IMR-90 (cell line): Measurements from ENCODE around the gene PTH1R. TPM values are rescaled to one million over a fixed set of nuclear protein-coding genes. Genes with fewer than 3 reads are reported as not detected.
"Not testable (repeated sequence)": the region's sequence is repeated elsewhere in the genome, so short reads cannot be mapped to it uniquely, and the experiment has no call there.

Experiments
- ATAC-seq: fragments of 200-7000 bp; cut with Tn5 transposase; 2 replicates; pipeline ENCODE4 v1.9.1; 2020; ENCODE audit warnings: low read depth, mild to moderate bottlenecking, moderate library complexity
- BruUV-seq: library from RNA; stranded (reverse); fragments of 400-500 nt; replicated peaks from 2 replicates; lab custom pipeline; 2021; lab: Mats Ljungman, UMichigan
- CTCF ChIA-PET: fragments of 300-600 bp; formaldehyde crosslinking; extraction: SDS; loops from one replicate; lab custom pipeline; 2021; ENCODE audit warnings: antibody characterized with exemption; lab: Yijun Ruan, JAX
- POLR2A ChIA-PET: fragments of 300-600 bp; sonication (Branson Sonifier 250); formaldehyde crosslinking; loops from one replicate; lab custom pipeline; 2022; ENCODE audit warnings: antibody characterized with exemption; ENCODE audit not compliant: unreplicated experiment; lab: Charles Lee
- DNase-seq: peaks from one replicate; pipeline ENCODE4 v3.0.0; 2013
- H2AFZ ChIP-seq: replicated peaks from 2 replicates; pipeline ENCODE3; 2013; ENCODE audit warnings: low read length, mild to moderate bottlenecking; ENCODE audit not compliant: poor library complexity
- H2AK5ac ChIP-seq: 2 replicates; pipeline ENCODE4 v1.6.1; 2013; ENCODE audit warnings: low read depth, low read length, inconsistent platforms
- H2AK9ac ChIP-seq: replicated peaks from 2 replicates; pipeline ENCODE3; 2013; ENCODE audit warnings: mild to moderate bottlenecking, low read depth, low read length, moderate library complexity; ENCODE audit not compliant: poor library complexity
- H2BK120ac ChIP-seq: 2 replicates; pipeline ENCODE4 v1.6.1; 2013; ENCODE audit warnings: low read depth, low read length, inconsistent platforms
- H2BK15ac ChIP-seq: 3 replicates; pipeline ENCODE4 v1.6.1; 2013; ENCODE audit warnings: low read depth, low read length, inconsistent platforms
- H2BK20ac ChIP-seq: 2 replicates; pipeline ENCODE4 v1.6.1; 2013; ENCODE audit warnings: low read depth, mild to moderate bottlenecking, inconsistent platforms, low read length, moderate library complexity
- H2BK5ac ChIP-seq: 2 replicates; pipeline ENCODE4 v1.6.1; 2013; ENCODE audit warnings: mild to moderate bottlenecking, low read depth, low read length, inconsistent platforms; ENCODE audit not compliant: poor library complexity, severe bottlenecking
- H3K14ac ChIP-seq: replicated peaks from 2 replicates; pipeline ENCODE4 v1.6.1; 2013; ENCODE audit warnings: low read depth, low read length, inconsistent platforms
- H3K18ac ChIP-seq: 2 replicates; pipeline ENCODE4 v1.6.1; 2013; ENCODE audit warnings: low read depth, low read length, control low read depth
- H3K23ac ChIP-seq: 2 replicates; pipeline ENCODE4 v1.6.1; 2013; ENCODE audit warnings: low read depth, low read length, inconsistent platforms
- H3K27ac ChIP-seq: 2 replicates; pipeline ENCODE4 v1.5.1; 2013; ENCODE audit warnings: mild to moderate bottlenecking, control low read depth, low read length; ENCODE audit not compliant: insufficient read depth
- H3K27me3 ChIP-seq: 2 replicates; pipeline ENCODE4 v1.6.1; 2013; ENCODE audit warnings: low read length; ENCODE audit not compliant: control insufficient read depth, insufficient read depth
- H3K36me3 ChIP-seq: 2 replicates; pipeline ENCODE4 v1.6.1; 2013; ENCODE audit warnings: low read length, mixed read lengths; ENCODE audit not compliant: control insufficient read depth, insufficient read depth
- H3K4ac ChIP-seq: 2 replicates; pipeline ENCODE4 v1.6.1; 2013; ENCODE audit warnings: low read depth, low read length, inconsistent platforms
- H3K4me1 ChIP-seq: 2 replicates; pipeline ENCODE4 v1.6.1; 2013; ENCODE audit warnings: low read length, mixed read lengths; ENCODE audit not compliant: control insufficient read depth, insufficient read depth
- H3K4me2 ChIP-seq: 2 replicates; pipeline ENCODE4 v1.6.1; 2013; ENCODE audit warnings: low read depth, mild to moderate bottlenecking, control low read depth, low read length, moderate library complexity
- H3K4me3 ChIP-seq: 2 replicates; pipeline ENCODE4 v1.5.1; 2013; ENCODE audit warnings: low read depth, mild to moderate bottlenecking, control low read depth, low read length, moderate library complexity; ENCODE audit not compliant: insufficient read depth
- H3K56ac ChIP-seq: 2 replicates; pipeline ENCODE4 v1.6.1; 2013; ENCODE audit warnings: low read length, inconsistent platforms; ENCODE audit not compliant: insufficient read depth; ENCODE audit errors: extremely low read depth
- H3K79me1 ChIP-seq, 2 experiments: 2 replicates each; pipeline ENCODE4 v1.6.1; 2013; ENCODE audit warnings: low read length in 2 of 2, inconsistent platforms in 1 of 2, low read depth in 1 of 2
- H3K9ac ChIP-seq: 2 replicates; pipeline ENCODE4 v1.6.1; 2013; ENCODE audit warnings: low read depth, low read length, control low read depth
- H3K9me1 ChIP-seq: 2 replicates; pipeline ENCODE4 v1.6.1; 2013; ENCODE audit warnings: low read length, inconsistent platforms; ENCODE audit not compliant: insufficient read depth
- H3K9me3 ChIP-seq: 2 replicates; pipeline ENCODE4 v1.6.1; 2013; ENCODE audit warnings: low read length; ENCODE audit not compliant: control insufficient read depth, insufficient read depth
- H4K20me1 ChIP-seq: 2 replicates; pipeline ENCODE4 v1.6.1; 2013; ENCODE audit warnings: low read length, inconsistent platforms; ENCODE audit not compliant: insufficient read depth
- H4K5ac ChIP-seq: 2 replicates; pipeline ENCODE4 v1.6.1; 2013; ENCODE audit warnings: mild to moderate bottlenecking, low read depth, low read length, control low read depth
- H4K8ac ChIP-seq, 2 experiments: 2 replicates each; pipeline ENCODE4 v1.6.1; 2013; ENCODE audit warnings: low read depth in 2 of 2, low read length in 2 of 2, control low read depth in 1 of 2, inconsistent platforms in 1 of 2
- H4K91ac ChIP-seq: 2 replicates; pipeline ENCODE4 v1.6.1; 2013; ENCODE audit warnings: low read depth, low read length, inconsistent platforms; ENCODE audit not compliant: insufficient read depth
- WGBS, 2 experiments: methylation state at CpG; one replicate each; pipeline versions ENCODE4 v1.1.5 to v1.1.7; 2013; ENCODE audit warnings: missing lambda C conversion rate in 2 of 2; ENCODE audit not compliant: insufficient read length in 1 of 2; ENCODE audit errors: extremely low coverage in 2 of 2; 5-methylcytosine and 5-hydroxymethylcytosine counted together
- dilution Hi-C: fragments of 300-500 bp; cut with HindIII; formaldehyde crosslinking; loops from one replicate; pipeline ENCODE4 v1.14.3; 2018; ENCODE audit warnings: low sequenced_read_pairs; ENCODE audit not compliant: unreplicated experiment
- in situ Hi-C: fragments of 300-500 bp; cut with MboI; formaldehyde crosslinking; loops from 3 replicates; pipeline ENCODE4 v1.14.3; 2019; ENCODE audit warnings: low sequenced_read_pairs, inconsistent platforms, mixed read lengths
- intact Hi-C: fragments of 100-400 bp; cut with micrococcal nuclease; formaldehyde crosslinking; loops from 2 replicates; pipeline ENCODE4 v1.10.0; 2022
- polyA plus RNA-seq, 3 experiments: library from polyadenylated mRNA; depleted of rRNA; stranded (reverse); fragments of >200 nt; gene quantifications; 2 replicates each; pipeline ENCODE4 v1.2.3, GENCODE V29; 2012; ENCODE audit warnings: low replicate concordance in 1 of 3
- total RNA-seq: library from RNA; depleted of rRNA; stranded (reverse); fragments of >200 nt; gene quantifications from 2 replicates; pipeline ENCODE4 v1.2.3, GENCODE V29; 2012

Gene PTH1R
- total and polyA plus RNA-seq, 2 of the 4 experiments (the other 2 are of a cell fraction) = 0.15 to 0.18 TPM

DNA sequence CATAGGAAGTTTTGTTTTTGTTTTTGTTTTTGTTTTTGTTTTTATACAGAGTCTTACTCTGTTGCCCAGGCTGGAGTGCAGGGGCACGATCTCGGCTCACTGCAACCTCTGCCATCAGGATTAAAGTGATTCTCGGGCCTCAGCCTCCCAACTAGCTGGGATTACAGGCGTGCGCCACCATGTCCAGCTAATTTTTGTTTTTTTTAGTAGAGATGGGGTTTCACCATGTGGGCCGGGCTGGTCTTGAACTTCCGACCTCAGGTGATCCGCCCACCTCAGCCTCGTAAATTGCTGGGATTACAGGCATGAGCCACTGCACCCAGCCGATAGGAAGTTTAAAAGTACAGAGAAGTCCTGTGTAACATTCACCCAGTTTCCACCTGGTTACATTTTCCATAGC, 33.4 kb downstream of the PTH1R start:
- H3K9me1 ChIP-seq = peaks cover 12% of the 10 kb centered on the region
- BruUV-seq, H3K4me2 ChIP-seq, H2BK15ac ChIP-seq, H3K4ac ChIP-seq, DNase-seq, H3K36me3 ChIP-seq, H3K9ac ChIP-seq, H2AFZ ChIP-seq, POLR2A ChIA-PET, H3K18ac ChIP-seq, CTCF ChIA-PET, H3K4me3 ChIP-seq, H2BK120ac ChIP-seq, H3K23ac ChIP-seq, H3K14ac ChIP-seq, dilution Hi-C loops, H3K9me3 ChIP-seq, H4K8ac ChIP-seq, H3K27ac ChIP-seq, intact Hi-C loops, H4K91ac ChIP-seq, H4K5ac ChIP-seq, H2AK5ac ChIP-seq, H2BK5ac ChIP-seq, H2AK9ac ChIP-seq, H4K20me1 ChIP-seq, H3K79me1 ChIP-seq, H3K56ac ChIP-seq, ATAC-seq, H2BK20ac ChIP-seq, H3K27me3 ChIP-seq, H3K4me1 ChIP-seq: not testable (repeated sequence)
- 93% methylated on average over 3 of the region's 10 CpGs; no CpG with 5 or more reads in 1 of the 2 experiments for WGBS, 2 experiments
- in situ Hi-C loops = loop anchor here (10.0 kb wide), 1 partner anchor 414 kb away; no protein-coding TSS in a partner anchor
